TTC549 (cell line): Measurements from ENCODE around the gene ETNK2.
"Not testable (repeated sequence)": the region's sequence is repeated elsewhere in the genome, so short reads cannot be mapped to it uniquely, and the experiment has no call there.

Experiments used
- FAIRE-seq: peaks from 2 replicates; lab custom pipeline; 2012; peaks lifted over from hg19 to GRCh38; lab: Jason Lieb, UNC

The ETNK2 gene

DNA sequence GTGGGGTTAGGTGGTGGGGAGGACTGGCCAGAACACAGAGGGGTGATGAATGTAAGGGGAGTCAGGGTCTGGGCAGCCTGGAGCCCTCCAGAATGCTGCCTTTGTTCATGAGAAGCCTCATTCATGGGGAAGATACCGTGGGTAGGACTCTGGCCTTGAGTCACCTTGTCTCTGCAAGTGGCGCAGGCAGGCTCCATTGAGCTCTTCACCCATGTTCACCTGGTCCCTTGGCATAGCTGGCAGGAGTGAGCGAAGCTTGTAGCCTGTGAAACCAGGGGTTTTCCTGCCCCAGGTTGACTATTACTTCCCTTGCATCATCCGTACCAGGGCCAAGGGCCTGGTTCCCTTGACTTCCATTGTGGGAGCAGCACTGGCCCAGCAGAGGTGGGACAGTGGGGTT lies 53.2 kb downstream of the ETNK2 start:
- FAIRE-seq, result no peak

DNA sequence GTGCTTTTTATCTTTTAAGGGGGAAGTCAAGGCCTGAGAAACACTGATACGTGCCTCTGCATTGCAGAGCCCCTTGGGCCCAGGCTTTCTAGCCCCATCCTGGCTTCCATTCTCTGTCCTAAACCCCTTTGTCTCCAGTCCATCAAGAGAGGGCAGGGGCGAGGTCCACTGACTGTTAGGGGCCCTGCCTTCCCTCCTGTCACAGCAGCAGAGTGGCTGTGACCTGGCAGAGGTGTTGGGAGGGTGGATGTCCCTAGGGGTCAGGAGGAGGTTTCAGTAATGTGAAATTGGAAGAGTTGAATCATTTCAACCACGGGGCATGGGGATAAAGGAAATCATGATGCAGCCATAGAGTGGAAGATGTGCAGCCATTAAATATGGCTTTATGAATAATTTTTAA lies 54.9 kb downstream of the ETNK2 start:
- no peak for FAIRE-seq

DNA sequence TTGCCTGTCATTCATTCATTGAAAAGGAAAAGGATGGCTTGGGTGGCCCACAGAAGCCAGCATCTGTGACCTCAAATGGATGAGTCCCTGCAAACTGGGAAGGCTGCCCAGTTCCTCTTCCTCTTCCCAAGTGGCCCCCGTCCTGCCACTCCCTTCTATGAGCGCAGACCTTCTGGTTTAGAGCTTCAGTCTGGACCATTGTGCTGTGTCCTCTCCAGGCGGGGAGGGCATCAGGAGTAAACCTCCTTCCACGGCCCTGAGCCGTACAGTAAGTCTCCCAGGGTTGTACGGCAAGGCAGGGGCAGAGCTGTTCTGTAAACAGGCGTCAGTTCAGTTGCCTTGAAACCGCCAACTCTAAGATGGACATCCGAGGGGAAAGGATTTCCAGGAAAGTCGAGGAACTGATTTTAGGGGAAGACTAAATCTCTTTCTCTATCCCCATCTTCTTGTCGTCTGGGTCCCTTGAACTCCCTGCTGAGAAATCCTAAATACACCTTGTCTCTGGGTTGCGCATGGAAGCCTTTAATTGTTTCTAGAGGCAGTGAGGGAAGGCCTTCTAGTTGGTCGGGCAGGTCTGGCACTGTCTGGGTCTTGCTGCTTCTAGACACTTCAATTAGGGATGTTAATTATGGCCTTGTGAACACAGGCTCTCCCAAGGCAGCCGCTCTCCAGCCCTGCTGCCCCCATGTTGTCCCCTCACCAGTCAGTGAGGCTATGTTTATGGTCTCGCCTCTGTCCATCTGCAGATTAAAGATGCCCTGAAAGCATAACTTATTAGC lies 56.8 kb downstream of the ETNK2 start:
- no peak for FAIRE-seq

DNA sequence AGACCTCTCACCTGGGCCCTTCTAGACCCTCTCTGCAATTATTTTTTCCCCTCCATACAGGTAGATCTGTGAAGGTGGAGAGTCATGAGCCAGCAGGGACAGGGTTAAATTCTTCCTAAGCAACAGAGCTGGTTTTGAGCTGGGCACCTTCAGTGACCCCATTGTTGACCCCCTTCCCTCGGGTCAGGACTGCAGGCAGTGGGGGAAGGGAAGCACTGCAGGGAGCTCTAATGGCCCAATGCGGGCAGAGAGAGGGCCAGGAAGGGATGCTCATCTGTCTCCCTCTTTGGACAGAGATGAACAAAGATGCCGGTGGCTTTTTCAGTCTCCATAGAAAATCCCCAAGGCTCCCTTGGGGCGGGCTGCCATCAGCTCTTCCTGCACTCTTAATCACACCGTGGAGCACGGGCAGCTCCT lies 57.5 kb downstream of the ETNK2 start:
- no peak for FAIRE-seq

DNA sequence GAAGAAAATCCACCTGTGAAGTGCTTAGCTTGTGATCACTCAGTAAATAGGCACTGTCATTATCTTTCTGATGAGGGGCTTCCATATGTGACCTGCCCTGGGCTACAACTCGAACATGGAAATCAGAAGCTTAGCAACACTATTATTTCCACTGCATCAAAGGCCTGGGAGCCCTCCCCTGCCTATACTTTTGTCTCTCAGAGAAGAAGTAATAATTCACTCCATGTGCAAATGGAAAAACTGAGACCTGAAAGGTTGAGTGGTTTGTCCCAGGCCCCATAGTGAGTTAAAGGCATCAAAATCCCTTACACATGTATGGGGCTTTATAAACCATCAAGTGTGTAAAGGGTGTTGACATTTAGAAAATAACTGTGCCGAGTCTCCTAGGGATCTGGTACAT lies 58.1 kb downstream of the ETNK2 start:
- FAIRE-seq, result no peak

DNA sequence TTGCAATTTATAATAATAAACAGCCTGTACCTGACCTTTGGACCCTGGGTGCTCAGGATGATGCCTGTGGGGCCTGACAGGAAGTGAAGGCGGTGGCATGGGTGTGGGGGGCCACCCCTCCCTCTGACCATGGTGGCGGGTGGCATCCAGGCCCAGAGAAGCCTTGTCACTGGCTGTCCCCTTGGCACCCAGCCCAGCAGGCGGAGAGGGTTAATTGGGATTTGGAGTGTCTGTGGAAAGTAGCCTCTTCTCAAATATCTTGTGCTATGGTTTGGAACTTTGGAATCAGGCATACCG lies 58.5 kb downstream of the ETNK2 start:
- FAIRE-seq, result no peak

DNA sequence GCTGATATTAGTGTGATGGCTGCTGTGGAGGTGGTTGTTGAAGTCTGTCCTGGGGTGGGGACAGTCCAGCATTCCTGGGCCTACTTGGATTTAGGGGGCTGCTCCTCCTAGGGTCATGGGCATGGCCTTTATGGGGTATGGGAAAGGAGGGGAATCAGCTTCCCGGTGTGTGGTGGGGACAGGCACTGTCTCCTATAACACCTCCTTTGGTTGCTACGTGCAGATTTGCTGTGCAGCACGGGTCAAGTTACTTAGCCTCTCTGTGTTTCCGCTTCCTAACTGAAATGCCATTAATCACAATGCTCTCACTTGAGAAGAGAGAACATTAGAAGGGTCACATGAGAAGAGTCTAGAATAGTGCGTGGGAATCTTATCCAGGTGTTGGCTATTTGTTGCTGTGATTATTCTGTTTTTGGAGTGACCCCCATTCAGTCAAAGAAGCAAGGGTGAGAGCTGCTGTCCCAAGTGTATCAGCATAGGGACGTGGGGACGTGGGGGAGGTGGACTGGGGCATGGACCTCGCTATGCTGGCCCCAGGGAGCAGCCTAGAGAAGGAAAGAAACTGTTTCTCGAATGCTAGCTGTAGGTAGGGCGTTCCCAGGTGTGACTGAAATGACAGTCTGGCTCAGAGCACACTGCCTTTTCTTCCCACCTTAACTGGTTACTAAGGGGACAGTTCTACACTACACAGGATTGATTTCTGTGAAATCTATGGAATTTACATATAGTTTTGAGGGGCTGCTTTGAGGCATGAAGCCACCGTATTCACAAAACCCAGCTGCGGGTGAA lies 59.0 kb downstream of the ETNK2 start:
- no peak for FAIRE-seq

DNA sequence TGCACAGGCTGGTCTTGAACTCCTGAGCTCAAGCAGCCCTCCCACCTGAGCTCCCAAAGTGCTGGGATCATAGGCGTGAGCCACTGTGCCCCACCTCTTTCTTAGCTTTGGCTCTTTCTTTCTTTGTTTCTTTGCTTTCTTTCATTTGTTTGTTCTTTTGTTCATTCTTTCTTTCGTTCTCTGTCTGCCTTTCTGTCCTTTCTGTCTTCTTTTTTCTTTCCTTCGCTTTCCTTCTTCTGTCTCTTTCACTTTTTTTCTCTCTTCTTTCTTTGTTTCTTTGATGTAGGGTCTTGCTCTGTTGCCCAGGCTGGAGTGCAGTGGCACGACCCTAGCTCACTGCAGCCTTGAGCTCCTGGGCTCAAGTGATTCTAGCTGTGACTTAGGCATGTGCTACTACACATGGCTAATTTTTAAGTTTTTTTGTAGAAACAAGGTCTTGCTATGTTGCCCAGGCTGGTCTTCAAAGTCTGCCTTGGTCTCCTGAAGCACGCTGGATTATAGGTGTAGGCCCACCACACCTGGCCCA lies 60.0 kb downstream of the ETNK2 start:
- no peak for FAIRE-seq

DNA sequence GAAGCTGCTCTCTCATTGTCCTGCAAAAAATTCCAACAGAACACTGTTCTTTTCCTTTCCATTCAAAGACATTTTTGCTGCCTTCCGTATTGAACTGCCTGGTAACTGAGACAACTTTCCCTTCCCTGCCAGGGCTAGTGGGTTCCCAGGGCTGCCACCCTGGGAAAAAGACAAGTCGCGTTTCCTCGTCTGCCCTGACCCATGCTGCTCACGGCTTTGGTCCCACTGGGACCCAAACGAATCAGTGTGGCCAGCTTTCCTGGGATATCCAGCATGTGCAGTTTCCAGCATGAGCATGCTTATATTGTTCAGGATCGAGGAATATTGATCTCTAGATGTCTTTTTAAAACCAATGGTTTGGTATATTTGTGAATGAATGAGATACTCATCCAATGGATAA lies 60.8 kb downstream of the ETNK2 start:
- FAIRE-seq, result no peak

DNA sequence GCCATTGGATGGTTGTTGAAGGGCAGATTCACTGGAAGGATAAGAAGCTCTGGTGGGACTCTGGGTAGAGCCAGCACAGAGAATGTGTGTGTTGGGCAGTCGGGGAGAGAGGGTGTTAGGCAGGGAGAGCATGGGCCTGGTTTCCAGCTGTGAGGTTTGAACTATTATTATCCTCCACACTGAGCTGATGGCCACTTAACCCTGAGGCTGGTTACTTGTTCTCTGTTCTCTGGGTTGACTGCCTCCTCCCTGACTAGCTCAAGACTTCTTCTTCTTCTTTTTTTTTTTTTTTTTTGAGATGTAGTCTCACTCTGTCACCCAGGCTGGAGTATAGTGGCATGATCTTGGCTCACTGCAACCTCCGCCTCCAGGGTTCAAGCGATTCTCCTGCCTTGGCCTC lies 61.7 kb downstream of the ETNK2 start:
- not testable (repeated sequence) for FAIRE-seq

DNA sequence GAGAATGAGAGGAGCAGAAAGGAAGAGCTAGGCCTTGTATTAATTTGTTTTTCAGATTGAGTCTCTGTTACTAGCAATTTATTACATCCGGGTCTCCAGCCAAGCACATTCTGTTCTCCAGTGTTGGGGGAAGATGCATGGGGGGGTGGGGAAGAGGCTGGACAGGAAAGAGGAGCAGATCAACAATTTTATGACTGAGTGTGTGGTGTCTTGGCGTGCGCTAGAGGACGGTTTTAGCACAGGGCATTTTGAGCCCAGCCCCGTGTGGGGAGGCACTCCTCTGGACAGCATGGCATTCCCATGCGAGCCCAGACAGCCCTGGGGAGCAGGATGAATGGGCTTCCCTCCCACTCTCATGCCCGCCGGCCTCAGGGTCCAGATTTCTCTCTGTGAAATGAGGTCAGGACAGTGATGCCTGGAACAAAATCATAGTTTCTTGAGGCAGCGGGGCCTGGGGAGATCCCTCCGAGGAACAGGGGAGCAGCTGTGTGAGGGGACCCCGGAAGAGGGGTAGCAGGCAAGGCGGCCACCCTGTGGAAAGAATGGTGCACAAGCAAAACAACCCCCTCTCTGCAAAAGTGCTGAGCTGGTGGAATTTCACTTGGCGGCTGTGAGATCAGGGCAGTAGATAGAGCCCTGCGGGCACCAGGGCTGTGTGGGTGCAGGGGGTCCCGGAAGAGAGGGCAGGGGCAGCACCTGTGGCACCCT lies 62.6 kb downstream of the ETNK2 start:
- FAIRE-seq, result no peak

DNA sequence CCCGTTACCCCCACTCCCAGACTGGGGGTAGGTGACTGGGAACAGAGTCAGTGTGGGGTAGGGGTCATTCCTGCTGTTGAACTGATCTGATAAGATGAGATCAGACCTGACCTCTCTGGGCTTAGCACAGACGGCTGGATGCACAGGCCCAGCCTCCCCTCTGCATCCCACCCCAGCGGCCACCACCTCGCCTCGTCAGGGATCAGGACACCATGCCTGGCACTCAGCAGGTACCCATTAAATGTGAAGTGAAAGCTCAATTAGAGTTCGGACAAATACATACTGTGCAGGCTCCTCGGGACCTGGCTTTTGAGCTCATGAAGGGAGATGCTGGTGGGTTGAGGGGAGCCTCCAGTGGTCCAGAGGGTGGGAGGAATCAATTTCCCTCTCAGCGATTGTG lies 63.2 kb downstream of the ETNK2 start:
- FAIRE-seq, result no peak

DNA sequence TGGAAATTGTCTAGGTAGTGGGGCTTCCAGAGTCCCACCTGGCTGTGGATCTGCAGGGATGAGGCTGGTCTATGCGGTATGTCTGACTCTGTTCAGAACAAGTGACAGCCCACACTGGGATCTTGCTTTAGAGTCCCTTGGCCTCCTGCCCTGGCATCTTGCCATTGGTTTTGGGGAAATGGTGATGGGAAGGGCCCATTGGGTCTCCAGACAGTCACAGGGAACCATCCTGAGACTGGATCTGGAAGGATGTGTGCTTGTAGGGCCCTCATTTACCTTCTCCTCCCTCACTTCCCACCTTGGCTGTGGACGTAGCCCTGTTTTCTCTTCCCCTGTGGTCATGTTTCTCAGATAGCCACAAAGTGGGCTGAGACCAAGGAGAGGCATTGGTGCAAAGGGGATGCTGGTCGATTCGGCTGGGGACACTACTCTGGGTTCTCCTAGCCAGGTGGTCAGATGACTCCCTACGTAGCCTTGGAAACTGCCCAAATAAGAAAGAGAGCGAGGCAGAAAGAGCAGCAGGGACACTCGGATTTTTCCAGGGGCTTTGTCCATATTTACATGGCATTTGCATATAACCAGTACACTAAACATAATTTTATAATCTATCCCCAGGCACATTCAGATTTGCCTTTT lies 63.8 kb downstream of the ETNK2 start:
- FAIRE-seq, result no peak

DNA sequence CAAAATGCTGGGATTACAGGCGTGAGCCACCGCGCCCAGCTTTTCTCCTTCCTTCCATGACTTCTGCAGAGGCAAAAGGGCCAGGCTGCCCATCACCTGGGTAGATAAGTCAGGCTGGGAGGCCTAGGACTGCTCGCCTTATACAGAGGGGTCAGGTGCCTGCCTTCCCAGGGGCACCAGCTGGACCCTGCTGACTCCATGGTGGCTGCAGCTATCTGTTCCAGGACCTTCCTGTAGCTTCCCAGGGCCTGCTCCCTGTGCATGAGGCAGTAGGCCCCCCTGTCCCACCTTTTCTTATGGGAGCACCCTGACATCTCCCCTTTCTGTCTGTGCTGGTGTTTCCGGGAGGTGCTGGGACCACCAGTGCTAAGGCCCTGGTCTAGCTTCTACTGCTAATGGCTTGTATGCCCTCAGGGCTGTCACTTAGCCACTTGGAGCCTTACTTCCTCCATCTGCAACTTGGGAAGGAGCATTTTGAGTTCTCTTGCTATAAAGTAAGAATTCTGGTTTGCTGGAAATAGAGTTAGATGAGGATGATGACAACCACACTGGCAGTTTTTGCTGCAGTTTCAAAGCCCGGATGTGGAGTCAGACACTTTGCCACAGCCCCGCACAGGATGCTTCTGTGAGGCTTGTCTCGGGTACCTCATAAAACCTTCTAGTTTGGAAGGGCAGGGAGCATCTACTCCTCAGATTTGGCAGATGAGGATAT lies 64.5 kb downstream of the ETNK2 start:
- no peak for FAIRE-seq

DNA sequence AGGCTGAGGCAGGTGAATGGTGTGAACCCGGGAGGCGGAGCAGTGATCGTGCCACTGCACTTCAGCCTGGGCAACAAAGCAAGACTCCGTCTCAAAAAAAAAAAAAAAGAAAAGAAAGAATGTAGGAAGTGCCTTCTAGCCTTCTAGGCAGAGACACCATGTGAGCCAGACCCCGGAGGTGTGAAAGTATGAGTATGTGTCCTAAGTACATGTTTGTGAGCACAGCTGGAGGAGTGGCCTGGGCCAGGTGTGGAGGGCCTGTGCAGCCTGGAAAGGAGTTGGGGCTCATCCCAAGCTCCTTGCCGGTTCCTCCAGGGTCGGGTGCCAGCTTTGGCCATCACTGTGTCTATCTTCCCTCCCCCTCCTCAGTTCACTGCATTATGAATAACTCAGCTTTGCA lies 66.0 kb downstream of the ETNK2 start:
- no peak for FAIRE-seq

DNA sequence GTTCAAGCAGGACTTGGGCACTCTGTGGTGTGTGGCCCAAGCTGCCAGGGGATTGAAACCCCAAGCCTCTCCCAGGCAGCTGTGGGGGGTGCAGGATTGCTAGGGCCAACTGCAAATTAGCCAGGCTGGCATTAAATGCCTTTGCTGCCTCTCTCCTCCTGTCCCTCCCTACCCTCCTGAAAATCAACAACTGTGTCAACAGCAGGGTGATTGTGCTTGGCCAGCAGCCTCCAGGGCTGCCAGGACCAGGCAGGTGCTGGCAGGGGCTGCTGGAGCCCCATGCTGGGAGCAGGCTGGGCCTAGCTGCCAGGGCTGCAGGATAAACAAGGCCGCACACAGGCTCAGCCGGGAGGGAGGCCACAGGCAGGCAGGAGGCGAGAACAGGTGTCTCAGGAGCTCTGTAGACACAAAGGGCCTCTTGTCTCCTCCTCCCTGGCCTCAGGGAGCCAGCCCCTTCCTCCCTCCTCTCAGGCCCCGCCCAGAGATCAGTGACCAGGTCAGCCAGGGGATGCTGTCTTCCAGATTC lies 67.5 kb downstream of the ETNK2 start:
- FAIRE-seq, result no peak

DNA sequence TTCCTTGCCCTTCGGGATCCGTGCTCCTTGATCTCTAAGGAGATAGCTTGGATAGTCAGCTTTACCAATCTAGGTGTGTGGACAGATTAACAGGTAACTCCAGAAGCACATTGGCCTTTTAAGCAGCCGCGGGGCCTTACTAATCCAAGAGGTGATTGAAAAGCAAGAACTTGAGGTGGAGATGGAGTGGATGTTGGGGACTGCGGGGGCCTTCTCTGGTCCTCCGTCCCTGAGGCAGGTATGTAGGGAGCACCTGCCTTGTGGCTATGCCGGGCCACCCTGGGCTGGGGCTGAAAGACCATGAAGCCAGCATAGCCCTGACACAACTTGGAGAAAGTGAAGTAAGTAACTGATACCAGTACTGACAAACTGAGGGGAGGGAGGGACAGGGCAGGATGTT lies 68.4 kb downstream of the ETNK2 start:
- no peak for FAIRE-seq

DNA sequence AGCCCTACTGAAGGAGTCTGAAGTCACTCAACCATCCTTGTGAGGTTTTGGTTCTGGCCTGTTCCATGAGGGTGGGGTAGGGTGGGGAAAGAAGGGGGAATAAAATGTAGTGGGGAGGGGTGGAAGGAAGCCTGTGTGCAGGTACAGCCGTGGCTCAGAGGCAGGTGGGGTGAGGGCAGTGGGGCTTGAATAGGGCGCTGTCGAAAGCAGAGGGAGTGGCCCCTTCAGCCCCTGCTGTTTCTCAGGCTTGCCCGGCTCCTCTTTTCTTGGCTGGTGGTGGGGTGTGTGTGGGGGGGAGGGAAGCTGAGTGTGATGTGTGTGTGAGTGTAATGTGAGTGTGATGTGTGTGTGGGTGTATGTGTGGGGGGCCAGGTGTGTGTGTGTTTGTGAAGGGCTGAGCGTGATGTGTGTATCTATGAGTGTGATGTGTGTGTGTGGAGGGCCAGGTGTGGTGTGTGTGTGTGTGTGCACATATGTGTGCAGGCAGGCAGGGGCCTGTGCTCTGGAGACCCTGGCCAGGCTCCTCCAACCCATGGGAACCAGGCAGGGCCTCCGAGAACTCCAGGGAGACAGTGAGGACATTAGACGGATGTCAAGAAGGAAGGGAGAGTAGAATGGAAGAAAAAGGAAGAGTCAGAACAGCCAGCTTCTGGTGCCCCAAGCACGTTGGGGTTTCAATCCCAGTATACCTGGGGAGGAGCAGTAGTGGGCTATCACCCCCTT lies 69.9 kb downstream of the ETNK2 start:
- no peak for FAIRE-seq

DNA sequence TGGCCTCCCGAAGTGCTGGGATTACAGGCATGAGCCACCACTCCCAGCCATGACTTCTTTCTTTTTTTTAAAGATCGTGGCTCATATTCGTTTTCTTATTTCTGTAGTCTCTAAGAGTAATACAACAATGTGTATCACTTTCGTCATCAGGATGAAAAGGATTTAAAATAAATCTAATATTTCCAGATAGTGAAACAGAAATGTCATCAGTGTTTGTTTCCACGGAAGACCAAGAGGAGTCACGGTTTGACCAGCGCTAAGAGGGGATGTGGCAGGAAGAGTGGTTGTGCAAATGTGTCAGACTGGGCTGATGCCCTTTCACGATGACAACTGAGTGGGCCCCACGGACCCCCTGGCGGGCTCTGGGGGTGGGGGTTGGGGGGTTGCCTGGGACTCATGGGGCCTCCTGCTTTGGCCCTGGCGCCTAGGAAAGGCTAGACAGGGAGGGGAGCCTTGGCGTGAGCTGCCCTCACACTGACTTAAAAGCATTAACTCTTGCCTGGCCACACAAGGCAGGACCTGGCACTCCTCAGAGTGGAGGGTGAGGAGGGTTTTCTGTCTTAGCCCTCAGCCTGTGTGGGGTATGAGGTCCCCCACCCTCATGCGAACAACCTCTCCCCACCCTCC lies 70.6 kb downstream of the ETNK2 start:
- FAIRE-seq, result no peak
